Measurements from ENCODE around the gene DNAJB4.

Gene DNAJB4

GRCh38 chr1:78051005-78051404 is 46.3 kb downstream of the DNAJB4 start:
- H3K4me3 ChIP-seq (ENCODE audit: severe bottlenecking) = no peak overlapping the region
- H3K36me3 ChIP-seq (ENCODE audit: low read depth) = no peaks in the 10 kb centered on the region
- peaks cover 6% of the 10 kb centered on the region for H3K27me3 ChIP-seq (ENCODE audit: insufficient read depth, poor library complexity, severe bottlenecking)
- peaks cover 3% of the 10 kb centered on the region for H3K4me1 ChIP-seq (ENCODE audit: insufficient read depth, poor library complexity, severe bottlenecking)
- no peak for DNase-seq (ENCODE audit: low spot score)
- H3K27ac ChIP-seq (ENCODE audit: poor library complexity, severe bottlenecking) = no peak overlapping the region
- no peaks in the 10 kb centered on the region for H3K9me3 ChIP-seq (ENCODE audit: severe bottlenecking)
- TF ChIP-seq CTCF (IDR thresholded peaks at IDR 0.05; ENCODE audit: poor library complexity, severe bottlenecking) = no peak
- ATAC-seq (ENCODE audit: low read depth) = no peak

GRCh38 chr1:78052685-78053405 is 48.1 kb downstream of the DNAJB4 start:
- Histone ChIP-seq H3K4me1 (ENCODE audit: insufficient read depth, poor library complexity, severe bottlenecking) (peaks cover 3% of the 10 kb centered on the region), H3K4me3 (ENCODE audit: severe bottlenecking) (no peak overlapping the region), H3K27ac (ENCODE audit: poor library complexity, severe bottlenecking) (no peak overlapping the region), H3K36me3 (ENCODE audit: low read depth) (no peaks in the 10 kb centered on the region), H3K27me3 (ENCODE audit: insufficient read depth, poor library complexity, severe bottlenecking) (no peaks in the 10 kb centered on the region), H3K9me3 (ENCODE audit: severe bottlenecking) (peaks cover 2% of the 10 kb centered on the region)
- ATAC-seq (ENCODE audit: low read depth) (no peak), DNase-seq (ENCODE audit: low spot score) (no peak)
- TF ChIP-seq CTCF (IDR thresholded peaks at IDR 0.05; ENCODE audit: poor library complexity, severe bottlenecking) = no peak

- H3K36me3 ChIP-seq (ENCODE audit: low read depth) = no peaks in the 10 kb centered on the region
- H3K27me3 ChIP-seq (ENCODE audit: insufficient read depth, poor library complexity, severe bottlenecking) = no peaks in the 10 kb centered on the region
- no peak for TF ChIP-seq CTCF (IDR thresholded peaks at IDR 0.05; ENCODE audit: poor library complexity, severe bottlenecking)
- no peak overlapping the region for H3K27ac ChIP-seq (ENCODE audit: poor library complexity, severe bottlenecking)
- DNase-seq (ENCODE audit: low spot score) (no peak), ATAC-seq (ENCODE audit: low read depth) (no peak)
- peaks cover 3% of the 10 kb centered on the region for H3K4me1 ChIP-seq (ENCODE audit: insufficient read depth, poor library complexity, severe bottlenecking)
- no peak overlapping the region for H3K4me3 ChIP-seq (ENCODE audit: severe bottlenecking)
- H3K9me3 ChIP-seq (ENCODE audit: severe bottlenecking) = peaks cover 2% of the 10 kb centered on the region
These were observed 48.8 kb downstream of the DNAJB4 start for GRCh38 chr1:78053498-78053897.

GRCh38 chr1:78054559-78054958 is 49.8 kb downstream of the DNAJB4 start:
- no peak for DNase-seq (ENCODE audit: low spot score)
- no peak overlapping the region for H3K27ac ChIP-seq (ENCODE audit: poor library complexity, severe bottlenecking)
- H3K4me3 ChIP-seq (ENCODE audit: severe bottlenecking) = no peak overlapping the region
- peaks cover 2% of the 10 kb centered on the region for H3K9me3 ChIP-seq (ENCODE audit: severe bottlenecking)
- H3K27me3 ChIP-seq (ENCODE audit: insufficient read depth, poor library complexity, severe bottlenecking) = no peaks in the 10 kb centered on the region
- peaks cover 3% of the 10 kb centered on the region for H3K4me1 ChIP-seq (ENCODE audit: insufficient read depth, poor library complexity, severe bottlenecking)
- ATAC-seq (ENCODE audit: low read depth) = no peak
- no peaks in the 10 kb centered on the region for H3K36me3 ChIP-seq (ENCODE audit: low read depth)
- no peak for TF ChIP-seq CTCF (IDR thresholded peaks at IDR 0.05; ENCODE audit: poor library complexity, severe bottlenecking)

GRCh38 chr1:78054972-78055371 is 50.2 kb downstream of the DNAJB4 start:
- Histone ChIP-seq H3K9me3 (ENCODE audit: severe bottlenecking) (peaks cover 2% of the 10 kb centered on the region), H3K4me3 (ENCODE audit: severe bottlenecking) (no peak overlapping the region), H3K36me3 (ENCODE audit: low read depth) (no peaks in the 10 kb centered on the region), H3K27ac (ENCODE audit: poor library complexity, severe bottlenecking) (no peak overlapping the region), H3K4me1 (ENCODE audit: insufficient read depth, poor library complexity, severe bottlenecking) (peaks cover 3% of the 10 kb centered on the region), H3K27me3 (ENCODE audit: insufficient read depth, poor library complexity, severe bottlenecking) (no peaks in the 10 kb centered on the region)
- TF ChIP-seq CTCF (IDR thresholded peaks at IDR 0.05; ENCODE audit: poor library complexity, severe bottlenecking) = no peak
- DNase-seq (ENCODE audit: low spot score) = no peak
- ATAC-seq (ENCODE audit: low read depth) = no peak
